ENCODE measurements around the gene SRRM3.
"Not testable (repeated sequence)": the region's sequence is repeated elsewhere in the genome, so short reads cannot be mapped to it uniquely, and the experiment has no call there.

Gene SRRM3

GRCh38 chr7:76211216-76211615 is 9.5 kb downstream of the SRRM3 start:
- no peak for DNase-seq (ENCODE audit: low read depth in 2 of 2)
- no peak overlapping the region for H3K4me3 ChIP-seq (replicated peaks in 1 of 2; ENCODE audit: low read depth in 2 of 2, low read length in 2 of 2)
- no peak for TF ChIP-seq CTCF (IDR thresholded peaks at IDR 0.05; ENCODE audit: low read depth, low read length)

- not testable (repeated sequence) for H3K4me3 ChIP-seq (replicated peaks in 1 of 2; ENCODE audit: low read depth in 2 of 2, low read length in 2 of 2); DNase-seq (ENCODE audit: low read depth in 2 of 2)
Observed at GRCh38 chr7:76215349-76215748, 13.7 kb downstream of the SRRM3 start.

GRCh38 chr7:76216381-76217082 is 14.8 kb downstream of the SRRM3 start:
- no peak for TF ChIP-seq CTCF (IDR thresholded peaks at IDR 0.05; ENCODE audit: low read depth, low read length)
- DNase-seq (ENCODE audit: low read depth in 2 of 2) = no peak
- no peak overlapping the region for H3K4me3 ChIP-seq (replicated peaks in 1 of 2; ENCODE audit: low read depth in 2 of 2, low read length in 2 of 2)

GRCh38 chr7:76217942-76218566 is 16.4 kb downstream of the SRRM3 start:
- H3K4me3 ChIP-seq (replicated peaks in 1 of 2; ENCODE audit: low read depth in 2 of 2, low read length in 2 of 2) = no peak overlapping the region
- no peak for TF ChIP-seq CTCF (IDR thresholded peaks at IDR 0.05; ENCODE audit: low read depth, low read length)
- no peak for DNase-seq (ENCODE audit: low read depth in 2 of 2)

GRCh38 chr7:76220185-76221057 is 18.7 kb downstream of the SRRM3 start:
- no peak overlapping the region for H3K4me3 ChIP-seq (replicated peaks in 1 of 2; ENCODE audit: low read depth in 2 of 2, low read length in 2 of 2)
- TF ChIP-seq CTCF (IDR thresholded peaks at IDR 0.05; ENCODE audit: low read depth, low read length) = peak; percentile 5
- DNase-seq (ENCODE audit: low read depth in 2 of 2) = peak; percentile 55 to 79

GRCh38 chr7:76222333-76222732 is 20.6 kb downstream of the SRRM3 start:
- DNase-seq (ENCODE audit: low read depth in 2 of 2) = no peak
- no peak overlapping the region for H3K4me3 ChIP-seq (replicated peaks in 1 of 2; ENCODE audit: low read depth in 2 of 2, low read length in 2 of 2)
- no peak for TF ChIP-seq CTCF (IDR thresholded peaks at IDR 0.05; ENCODE audit: low read depth, low read length)

GRCh38 chr7:76222839-76223238 is 21.1 kb downstream of the SRRM3 start:
- no peak overlapping the region for H3K4me3 ChIP-seq (replicated peaks in 1 of 2; ENCODE audit: low read depth in 2 of 2, low read length in 2 of 2)
- no peak for TF ChIP-seq CTCF (IDR thresholded peaks at IDR 0.05; ENCODE audit: low read depth, low read length)
- DNase-seq (ENCODE audit: low read depth in 2 of 2) = no peak

All from cardiac fibroblast (primary cell).